Keratinocyte (primary cell): ENCODE data around the gene ACTRT3. TPM values are rescaled to one million over a fixed set of nuclear protein-coding genes. Genes with fewer than 3 reads are reported as not detected.
A peak's percentile ranks its signal among the peaks of the same experiment; 100 is the strongest.

Experiments
- DNase-seq: peaks from one replicate; pipeline ENCODE4 v3.0.0-alpha.2; 2011; ENCODE audit warnings: low read depth, missing footprints, low spot score
- FAIRE-seq: peaks from 2 replicates; lab custom pipeline; 2011; peaks lifted over from hg19 to GRCh38; lab: Jason Lieb, UNC
- H2AFZ ChIP-seq: 2 replicates; pipeline ENCODE4 v1.6.0; 2012; ENCODE audit warnings: low read length, control low read depth, inconsistent platforms; ENCODE audit not compliant: control insufficient read depth
- H3K27ac ChIP-seq: 2 replicates; pipeline ENCODE4 v1.5.1; 2011; ENCODE audit warnings: low read length; ENCODE audit not compliant: control insufficient read depth, insufficient read depth
- H3K27me3 ChIP-seq: 3 replicates; pipeline ENCODE4 v1.6.0; 2011; ENCODE audit warnings: low read length; ENCODE audit not compliant: control insufficient read depth, insufficient read depth; ENCODE audit errors: extremely low read depth
- H3K36me3 ChIP-seq, 2 experiments: 2 replicates in 1 of 2; 3 replicates in 1 of 2; pipeline ENCODE4 v1.5.1; 2011; ENCODE audit warnings: low read length in 2 of 2, mild to moderate bottlenecking in 1 of 2; ENCODE audit not compliant: control insufficient read depth in 2 of 2, insufficient read depth in 2 of 2; ENCODE audit errors: extremely low read depth in 1 of 2
- H3K4me1 ChIP-seq: 3 replicates; pipeline ENCODE4 v1.5.1; 2011; ENCODE audit warnings: low read length; ENCODE audit not compliant: control insufficient read depth, insufficient read depth; ENCODE audit errors: extremely low read depth
- H3K4me2 ChIP-seq: 3 replicates; pipeline ENCODE4 v1.6.0; 2011; ENCODE audit warnings: low read depth, low read length; ENCODE audit not compliant: control insufficient read depth, insufficient read depth; ENCODE audit errors: extremely low read depth
- H3K4me3 ChIP-seq, 3 experiments: fragments of 200-600 bp in 1 of 3; sonication (generic) in 1 of 3; 2 replicates in 2 of 3; 3 replicates in 1 of 3; pipeline ENCODE4 v1.5.1; 2011 to 2016; ENCODE audit warnings: low read length in 3 of 3, mild to moderate bottlenecking in 3 of 3, control low read depth in 2 of 3, inconsistent platforms in 1 of 3, low read depth in 1 of 3, mixed read lengths in 1 of 3, mixed run types in 1 of 3, moderate library complexity in 1 of 3; ENCODE audit not compliant: control insufficient read depth in 2 of 3, insufficient read depth in 2 of 3; ENCODE audit errors: extremely low read depth in 1 of 3
- H3K79me2 ChIP-seq: 2 replicates; pipeline ENCODE4 v1.6.0; 2012; ENCODE audit warnings: low read length; ENCODE audit not compliant: control insufficient read depth, insufficient read depth
- H3K9ac ChIP-seq: 3 replicates; pipeline ENCODE4 v1.6.0; 2011; ENCODE audit warnings: low read length; ENCODE audit not compliant: control insufficient read depth, insufficient read depth; ENCODE audit errors: extremely low read depth
- H3K9me1 ChIP-seq: 3 replicates; pipeline ENCODE4 v1.6.0; 2011; ENCODE audit warnings: low read length; ENCODE audit not compliant: control insufficient read depth, insufficient read depth; ENCODE audit errors: extremely low read depth
- H3K9me3 ChIP-seq: 2 replicates; pipeline ENCODE4 v1.5.1; 2012; ENCODE audit warnings: low read depth, low read length; ENCODE audit not compliant: control insufficient read depth
- H4K20me1 ChIP-seq: 3 replicates; pipeline ENCODE4 v1.6.0; 2011; ENCODE audit warnings: low read length; ENCODE audit not compliant: control insufficient read depth, insufficient read depth; ENCODE audit errors: extremely low read depth
- EZH2 ChIP-seq: IDR thresholded peaks from one replicate; pipeline ENCODE4 v1.6.1; 2012; ENCODE audit warnings: inconsistent platforms, mild to moderate bottlenecking, low read length, moderate library complexity
- dilution Hi-C: fragments of 300-500 bp; cut with MboI; formaldehyde crosslinking; loops from one replicate; pipeline ENCODE4 v1.7.0; 2020; ENCODE audit warnings: low sequenced_read_pairs; ENCODE audit not compliant: extremely low pct_ligation_motif_present
- polyA plus RNA-seq, 5 experiments: library from polyadenylated mRNA; depleted of rRNA in 3 of 5; stranded (reverse) in 3 of 5; stranded (forward) in 1 of 5; unstranded in 1 of 5; fragments of >200 nt; gene quantifications; 1 replicate in 1 of 5; 2 replicates in 3 of 5; 3 replicates in 1 of 5; pipeline versions ENCODE4 v1.2.1 to v1.2.3, GENCODE V29; 2011 to 2012; ENCODE audit warnings: missing spikeins in 2 of 5, low read depth in 1 of 5, low replicate concordance in 1 of 5
- TF ChIP-seq, protein P1 (sequence below), 3 experiments: IDR thresholded peaks in 1 of 3; conservative IDR thresholded peaks in 1 of 3; optimal IDR thresholded peaks in 1 of 3; 2 replicates in 2 of 3; 3 replicates in 1 of 3; pipeline versions ENCODE3 to v1.5.1; 2011; ENCODE audit warnings: low read length in 3 of 3, mild to moderate bottlenecking in 3 of 3, moderate library complexity in 2 of 3, control low read depth in 1 of 3, inconsistent platforms in 1 of 3; ENCODE audit not compliant: insufficient read depth in 2 of 3; ENCODE audit errors: extremely low read depth in 1 of 3

Gene ACTRT3
- polyA plus RNA-seq, 1 donor (not counting 4 experiments of a cell fraction or from before 2014, with no cell fraction given), result 2.9 TPM

- peak; percentile 64 for FAIRE-seq
- H3K27ac ChIP-seq, result no peak overlapping the region
- no peak for DNase-seq
- dilution Hi-C loops, result no loop called here
- TF ChIP-seq EZH2, result no peak
- TF ChIP-seq, protein P1, sequence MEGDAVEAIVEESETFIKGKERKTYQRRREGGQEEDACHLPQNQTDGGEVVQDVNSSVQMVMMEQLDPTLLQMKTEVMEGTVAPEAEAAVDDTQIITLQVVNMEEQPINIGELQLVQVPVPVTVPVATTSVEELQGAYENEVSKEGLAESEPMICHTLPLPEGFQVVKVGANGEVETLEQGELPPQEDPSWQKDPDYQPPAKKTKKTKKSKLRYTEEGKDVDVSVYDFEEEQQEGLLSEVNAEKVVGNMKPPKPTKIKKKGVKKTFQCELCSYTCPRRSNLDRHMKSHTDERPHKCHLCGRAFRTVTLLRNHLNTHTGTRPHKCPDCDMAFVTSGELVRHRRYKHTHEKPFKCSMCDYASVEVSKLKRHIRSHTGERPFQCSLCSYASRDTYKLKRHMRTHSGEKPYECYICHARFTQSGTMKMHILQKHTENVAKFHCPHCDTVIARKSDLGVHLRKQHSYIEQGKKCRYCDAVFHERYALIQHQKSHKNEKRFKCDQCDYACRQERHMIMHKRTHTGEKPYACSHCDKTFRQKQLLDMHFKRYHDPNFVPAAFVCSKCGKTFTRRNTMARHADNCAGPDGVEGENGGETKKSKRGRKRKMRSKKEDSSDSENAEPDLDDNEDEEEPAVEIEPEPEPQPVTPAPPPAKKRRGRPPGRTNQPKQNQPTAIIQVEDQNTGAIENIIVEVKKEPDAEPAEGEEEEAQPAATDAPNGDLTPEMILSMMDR (optimal IDR thresholded peaks at IDR 0.05 in 1 of 3, IDR thresholded peaks at IDR 0.05 in 1 of 3, conservative IDR thresholded peaks at IDR 0.05 in 1 of 3; ENCODE audit: extremely low read depth in 1 of 3, insufficient read depth in 2 of 3, low read length in 3 of 3), result no peak
- H3K36me3 ChIP-seq, result no peaks in the 10 kb centered on the region
- H3K27me3 ChIP-seq, result no peaks in the 10 kb centered on the region
- H4K20me1 ChIP-seq, result no peaks in the 10 kb centered on the region
- H3K9me3 ChIP-seq, result peaks cover 3% of the 10 kb centered on the region
- H3K4me2 ChIP-seq, result peak overlapping the region; percentile 72
- H3K9ac ChIP-seq, result peak overlapping the region; percentile 61
- H3K79me2 ChIP-seq, result no peaks in the 10 kb centered on the region
- no peaks in the 10 kb centered on the region for H3K9me1 ChIP-seq
- H2AFZ ChIP-seq, result peak overlapping the region; percentile 91
- peak overlapping the region; percentile 31 to 64 (median 42) for H3K4me3 ChIP-seq
- peaks cover 7% of the 10 kb centered on the region for H3K4me1 ChIP-seq
These were observed 42.4 kb upstream of the ACTRT3 start for GRCh38 chr3:169811631-169812331.

DNA sequence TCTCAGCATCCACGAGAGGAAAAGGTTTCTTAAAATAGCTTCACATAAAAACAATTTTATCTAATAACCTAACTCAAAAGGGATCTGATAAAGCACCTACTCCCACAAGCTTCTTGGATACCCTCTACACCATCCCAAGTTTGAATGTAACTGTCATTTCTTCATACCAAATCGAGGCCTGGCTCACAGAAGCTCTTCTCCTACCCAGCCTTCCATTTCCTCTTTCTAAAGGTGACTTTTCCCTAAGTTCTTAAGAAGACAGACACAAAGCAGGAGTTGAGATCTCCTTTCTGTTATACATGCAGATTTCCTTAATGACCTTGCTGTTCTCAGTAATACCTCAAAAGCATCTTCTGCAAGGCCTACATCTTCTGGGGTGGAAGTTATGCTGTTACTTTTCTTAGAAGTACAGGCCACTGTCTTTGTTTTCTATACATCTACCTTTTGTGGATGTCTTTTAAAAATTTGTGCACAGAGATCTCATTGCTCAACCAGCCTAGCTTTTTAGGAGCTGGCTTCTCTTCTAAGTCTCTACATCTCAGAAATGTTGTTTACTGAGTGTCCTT, 40.0 kb upstream of the ACTRT3 start:
- no peak for FAIRE-seq
- H3K9me3 ChIP-seq, result no peaks in the 10 kb centered on the region

More for the DNA sequence above, 40.0 kb upstream of the ACTRT3 start:
- Histone ChIP-seq H4K20me1 (no peaks in the 10 kb centered on the region), H3K4me1 (peaks cover 7% of the 10 kb centered on the region), H2AFZ (no peak overlapping the region), H3K27me3 (no peaks in the 10 kb centered on the region), H3K4me3 (no peak overlapping the region), H3K4me2 (no peak overlapping the region), H3K9ac (no peak overlapping the region), H3K9me1 (no peaks in the 10 kb centered on the region), H3K27ac (no peak overlapping the region), H3K79me2 (no peaks in the 10 kb centered on the region), H3K36me3 (no peaks in the 10 kb centered on the region)
- DNase-seq, result no peak
- TF ChIP-seq, protein P1 (optimal IDR thresholded peaks at IDR 0.05 in 1 of 3, IDR thresholded peaks at IDR 0.05 in 1 of 3, conservative IDR thresholded peaks at IDR 0.05 in 1 of 3; ENCODE audit: extremely low read depth in 1 of 3, insufficient read depth in 2 of 3, low read length in 3 of 3), result no peak
- TF ChIP-seq EZH2, result no peak
- dilution Hi-C loops, result no loop called here
